ENCODE measurements around the gene FAM118B.

GRCh38 chr11:126210871-126211235 is 729 bp upstream of the FAM118B start:
- no peak for TF ChIP-seq CTCF (IDR thresholded peaks at IDR 0.05)
- TF ChIP-seq POLR2A (IDR thresholded peaks at IDR 0.05) = no peak
